Keratinocyte (primary cell): ENCODE results near the gene UNC13C. TPM values are rescaled to one million over a fixed set of nuclear protein-coding genes. Genes with fewer than 3 reads are reported as not detected.

Experiments
- DNase-seq: peaks from one replicate; pipeline ENCODE4 v3.0.0-alpha.2; 2011; ENCODE audit warnings: low read depth, missing footprints, low spot score
- FAIRE-seq: peaks from 2 replicates; lab custom pipeline; 2011; peaks lifted over from hg19 to GRCh38; lab: Jason Lieb, UNC
- H2AFZ ChIP-seq: 2 replicates; pipeline ENCODE4 v1.6.0; 2012; ENCODE audit warnings: low read length, control low read depth, inconsistent platforms; ENCODE audit not compliant: control insufficient read depth
- H3K27ac ChIP-seq: 2 replicates; pipeline ENCODE4 v1.5.1; 2011; ENCODE audit warnings: low read length; ENCODE audit not compliant: control insufficient read depth, insufficient read depth
- H3K27me3 ChIP-seq: 3 replicates; pipeline ENCODE4 v1.6.0; 2011; ENCODE audit warnings: low read length; ENCODE audit not compliant: control insufficient read depth, insufficient read depth; ENCODE audit errors: extremely low read depth
- H3K36me3 ChIP-seq, 2 experiments: 2 replicates in 1 of 2; 3 replicates in 1 of 2; pipeline ENCODE4 v1.5.1; 2011; ENCODE audit warnings: low read length in 2 of 2, mild to moderate bottlenecking in 1 of 2; ENCODE audit not compliant: control insufficient read depth in 2 of 2, insufficient read depth in 2 of 2; ENCODE audit errors: extremely low read depth in 1 of 2
- H3K4me1 ChIP-seq: 3 replicates; pipeline ENCODE4 v1.5.1; 2011; ENCODE audit warnings: low read length; ENCODE audit not compliant: control insufficient read depth, insufficient read depth; ENCODE audit errors: extremely low read depth
- H3K4me2 ChIP-seq: 3 replicates; pipeline ENCODE4 v1.6.0; 2011; ENCODE audit warnings: low read depth, low read length; ENCODE audit not compliant: control insufficient read depth, insufficient read depth; ENCODE audit errors: extremely low read depth
- H3K4me3 ChIP-seq, 3 experiments: fragments of 200-600 bp in 1 of 3; sonication (generic) in 1 of 3; 2 replicates in 2 of 3; 3 replicates in 1 of 3; pipeline ENCODE4 v1.5.1; 2011 to 2016; ENCODE audit warnings: low read length in 3 of 3, mild to moderate bottlenecking in 3 of 3, control low read depth in 2 of 3, inconsistent platforms in 1 of 3, low read depth in 1 of 3, mixed read lengths in 1 of 3, mixed run types in 1 of 3, moderate library complexity in 1 of 3; ENCODE audit not compliant: control insufficient read depth in 2 of 3, insufficient read depth in 2 of 3; ENCODE audit errors: extremely low read depth in 1 of 3
- H3K79me2 ChIP-seq: 2 replicates; pipeline ENCODE4 v1.6.0; 2012; ENCODE audit warnings: low read length; ENCODE audit not compliant: control insufficient read depth, insufficient read depth
- H3K9ac ChIP-seq: 3 replicates; pipeline ENCODE4 v1.6.0; 2011; ENCODE audit warnings: low read length; ENCODE audit not compliant: control insufficient read depth, insufficient read depth; ENCODE audit errors: extremely low read depth
- H3K9me1 ChIP-seq: 3 replicates; pipeline ENCODE4 v1.6.0; 2011; ENCODE audit warnings: low read length; ENCODE audit not compliant: control insufficient read depth, insufficient read depth; ENCODE audit errors: extremely low read depth
- H3K9me3 ChIP-seq: 2 replicates; pipeline ENCODE4 v1.5.1; 2012; ENCODE audit warnings: low read depth, low read length; ENCODE audit not compliant: control insufficient read depth
- H4K20me1 ChIP-seq: 3 replicates; pipeline ENCODE4 v1.6.0; 2011; ENCODE audit warnings: low read length; ENCODE audit not compliant: control insufficient read depth, insufficient read depth; ENCODE audit errors: extremely low read depth
- EZH2 ChIP-seq: IDR thresholded peaks from one replicate; pipeline ENCODE4 v1.6.1; 2012; ENCODE audit warnings: inconsistent platforms, mild to moderate bottlenecking, low read length, moderate library complexity
- dilution Hi-C: fragments of 300-500 bp; cut with MboI; formaldehyde crosslinking; loops from one replicate; pipeline ENCODE4 v1.7.0; 2020; ENCODE audit warnings: low sequenced_read_pairs; ENCODE audit not compliant: extremely low pct_ligation_motif_present
- polyA plus RNA-seq, 5 experiments: library from polyadenylated mRNA; depleted of rRNA in 3 of 5; stranded (reverse) in 3 of 5; stranded (forward) in 1 of 5; unstranded in 1 of 5; fragments of >200 nt; gene quantifications; 1 replicate in 1 of 5; 2 replicates in 3 of 5; 3 replicates in 1 of 5; pipeline versions ENCODE4 v1.2.1 to v1.2.3, GENCODE V29; 2011 to 2012; ENCODE audit warnings: missing spikeins in 2 of 5, low read depth in 1 of 5, low replicate concordance in 1 of 5
- TF ChIP-seq, protein P1 (sequence below), 3 experiments: IDR thresholded peaks in 1 of 3; conservative IDR thresholded peaks in 1 of 3; optimal IDR thresholded peaks in 1 of 3; 2 replicates in 2 of 3; 3 replicates in 1 of 3; pipeline versions ENCODE3 to v1.5.1; 2011; ENCODE audit warnings: low read length in 3 of 3, mild to moderate bottlenecking in 3 of 3, moderate library complexity in 2 of 3, control low read depth in 1 of 3, inconsistent platforms in 1 of 3; ENCODE audit not compliant: insufficient read depth in 2 of 3; ENCODE audit errors: extremely low read depth in 1 of 3

Gene UNC13C
- polyA plus RNA-seq, 1 donor (not counting 4 experiments of a cell fraction or from before 2014, with no cell fraction given), result not detected

DNA sequence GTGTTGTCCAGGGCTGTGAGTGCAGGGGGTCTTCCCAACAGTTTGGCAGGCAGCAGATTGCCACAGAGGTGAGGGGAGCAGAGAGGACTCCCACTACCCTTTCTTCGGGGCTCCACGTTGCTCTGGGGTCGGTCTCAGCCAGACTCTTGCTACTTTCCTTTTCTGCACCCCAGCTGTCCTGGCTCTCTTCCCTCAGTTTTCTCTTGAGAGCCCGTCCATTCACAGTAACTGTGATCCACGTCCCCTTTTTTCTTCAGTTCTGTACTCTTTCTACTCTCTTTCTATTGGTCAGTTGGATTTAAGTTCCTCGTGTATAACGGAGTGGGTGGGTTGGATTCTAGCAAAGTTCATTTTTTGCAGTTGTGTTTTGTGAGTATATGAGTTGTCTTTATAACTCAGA is 105.8 kb downstream of the UNC13C start:
- Histone ChIP-seq H3K4me2 (no peak overlapping the region), H3K4me3 (no peak overlapping the region), H3K9me1 (no peaks in the 10 kb centered on the region), H3K36me3 (no peaks in the 10 kb centered on the region), H3K9me3 (no peaks in the 10 kb centered on the region), H2AFZ (no peak overlapping the region), H3K79me2 (no peaks in the 10 kb centered on the region), H3K27ac (no peak overlapping the region), H3K4me1 (no peaks in the 10 kb centered on the region), H3K9ac (no peak overlapping the region), H3K27me3 (no peaks in the 10 kb centered on the region), H4K20me1 (no peaks in the 10 kb centered on the region)
- DNase-seq (no peak), FAIRE-seq (no peak)
- no peak for TF ChIP-seq EZH2
- TF ChIP-seq, protein P1, sequence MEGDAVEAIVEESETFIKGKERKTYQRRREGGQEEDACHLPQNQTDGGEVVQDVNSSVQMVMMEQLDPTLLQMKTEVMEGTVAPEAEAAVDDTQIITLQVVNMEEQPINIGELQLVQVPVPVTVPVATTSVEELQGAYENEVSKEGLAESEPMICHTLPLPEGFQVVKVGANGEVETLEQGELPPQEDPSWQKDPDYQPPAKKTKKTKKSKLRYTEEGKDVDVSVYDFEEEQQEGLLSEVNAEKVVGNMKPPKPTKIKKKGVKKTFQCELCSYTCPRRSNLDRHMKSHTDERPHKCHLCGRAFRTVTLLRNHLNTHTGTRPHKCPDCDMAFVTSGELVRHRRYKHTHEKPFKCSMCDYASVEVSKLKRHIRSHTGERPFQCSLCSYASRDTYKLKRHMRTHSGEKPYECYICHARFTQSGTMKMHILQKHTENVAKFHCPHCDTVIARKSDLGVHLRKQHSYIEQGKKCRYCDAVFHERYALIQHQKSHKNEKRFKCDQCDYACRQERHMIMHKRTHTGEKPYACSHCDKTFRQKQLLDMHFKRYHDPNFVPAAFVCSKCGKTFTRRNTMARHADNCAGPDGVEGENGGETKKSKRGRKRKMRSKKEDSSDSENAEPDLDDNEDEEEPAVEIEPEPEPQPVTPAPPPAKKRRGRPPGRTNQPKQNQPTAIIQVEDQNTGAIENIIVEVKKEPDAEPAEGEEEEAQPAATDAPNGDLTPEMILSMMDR (optimal IDR thresholded peaks at IDR 0.05 in 1 of 3, IDR thresholded peaks at IDR 0.05 in 1 of 3, conservative IDR thresholded peaks at IDR 0.05 in 1 of 3; ENCODE audit: extremely low read depth in 1 of 3, insufficient read depth in 2 of 3, low read length in 3 of 3), result no peak
- dilution Hi-C loops, result no loop called here

DNA sequence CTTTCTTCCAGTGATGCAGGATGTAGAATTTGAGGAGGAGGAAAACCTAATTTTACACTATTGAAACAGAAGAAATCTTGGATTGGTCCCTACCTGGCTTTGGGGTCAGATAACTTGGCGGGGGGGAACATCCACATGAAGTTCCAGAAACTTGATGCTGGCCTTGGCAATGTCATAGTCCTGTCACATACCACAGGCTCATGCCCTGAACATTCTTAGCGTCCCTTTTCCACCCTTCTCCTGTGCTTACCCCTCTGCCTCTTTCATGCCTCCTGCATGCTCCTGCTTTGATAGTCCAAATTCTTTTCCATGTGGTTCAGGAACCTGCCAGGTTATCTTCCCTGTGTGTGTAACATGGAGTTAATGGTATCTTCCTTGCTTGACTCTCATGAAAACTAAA is 110.6 kb downstream of the UNC13C start:
- Histone ChIP-seq H3K4me1 (no peaks in the 10 kb centered on the region), H3K4me3 (no peak overlapping the region), H3K79me2 (no peaks in the 10 kb centered on the region), H3K27me3 (no peaks in the 10 kb centered on the region), H3K4me2 (no peak overlapping the region), H3K36me3 (no peaks in the 10 kb centered on the region), H4K20me1 (no peaks in the 10 kb centered on the region), H3K9ac (no peak overlapping the region), H3K9me3 (no peaks in the 10 kb centered on the region), H3K9me1 (no peaks in the 10 kb centered on the region), H3K27ac (no peak overlapping the region), H2AFZ (no peak overlapping the region)
- no peak for FAIRE-seq
- TF ChIP-seq, protein P1 (optimal IDR thresholded peaks at IDR 0.05 in 1 of 3, IDR thresholded peaks at IDR 0.05 in 1 of 3, conservative IDR thresholded peaks at IDR 0.05 in 1 of 3; ENCODE audit: extremely low read depth in 1 of 3, insufficient read depth in 2 of 3, low read length in 3 of 3), result no peak
- TF ChIP-seq EZH2, result no peak
- dilution Hi-C loops, result no loop called here
- no peak for DNase-seq
